GM03348 (cell line): Measurements from ENCODE around the gene ITPKA.

Experiments
- DNase-seq: peaks from one replicate; pipeline ENCODE4 v3.0.0; 2012; ENCODE audit warnings: low spot score

ITPKA gene

GRCh38 chr15:41490355-41490754, 3.3 kb upstream of the ITPKA start:
- DNase-seq = peak; percentile 93

- DNase-seq = no peak
Measured at GRCh38 chr15:41491889-41492288, 1.8 kb upstream of the ITPKA start.

- DNase-seq = no peak
Measured at GRCh38 chr15:41492597-41493204, 973 bp upstream of the ITPKA start.

- DNase-seq = no peak
Measured at GRCh38 chr15:41493902-41494189, 172 bp downstream of the ITPKA start.

- peak; percentile 43 for DNase-seq
Measured at GRCh38 chr15:41494190-41494921, 682 bp downstream of the ITPKA start.

- no peak for DNase-seq
Measured at GRCh38 chr15:41494922-41495735, 1.5 kb downstream of the ITPKA start.

- no peak for DNase-seq
Measured at GRCh38 chr15:41495736-41496599, 2.3 kb downstream of the ITPKA start.

GRCh38 chr15:41498657-41499056, 5.0 kb downstream of the ITPKA start:
- DNase-seq = no peak

GRCh38 chr15:41499109-41499851, 5.6 kb downstream of the ITPKA start:
- DNase-seq = no peak

GRCh38 chr15:41501191-41501917, 7.7 kb downstream of the ITPKA start:
- DNase-seq = peak; percentile 58

GRCh38 chr15:41501931-41502794, 8.5 kb downstream of the ITPKA start:
- no peak for DNase-seq

GRCh38 chr15:41502795-41503668, 9.4 kb downstream of the ITPKA start:
- no peak for DNase-seq

- DNase-seq = no peak
Measured at GRCh38 chr15:41503669-41504010, 10.0 kb downstream of the ITPKA start.

GRCh38 chr15:41504751-41505492, 11.2 kb downstream of the ITPKA start:
- no peak for DNase-seq

GRCh38 chr15:41505776-41506175, 12.1 kb downstream of the ITPKA start:
- no peak for DNase-seq

- DNase-seq = no peak
Measured at GRCh38 chr15:41506796-41507341, 13.2 kb downstream of the ITPKA start.

GRCh38 chr15:41507820-41508290, 14.2 kb downstream of the ITPKA start:
- no peak for DNase-seq

- no peak for DNase-seq
Measured at GRCh38 chr15:41510728-41511127, 17.1 kb downstream of the ITPKA start.
